ENCODE measurements around the gene TUBB2B.
A peak's percentile ranks its signal among the peaks of the same experiment; 100 is the strongest.

The TUBB2B gene

DNA sequence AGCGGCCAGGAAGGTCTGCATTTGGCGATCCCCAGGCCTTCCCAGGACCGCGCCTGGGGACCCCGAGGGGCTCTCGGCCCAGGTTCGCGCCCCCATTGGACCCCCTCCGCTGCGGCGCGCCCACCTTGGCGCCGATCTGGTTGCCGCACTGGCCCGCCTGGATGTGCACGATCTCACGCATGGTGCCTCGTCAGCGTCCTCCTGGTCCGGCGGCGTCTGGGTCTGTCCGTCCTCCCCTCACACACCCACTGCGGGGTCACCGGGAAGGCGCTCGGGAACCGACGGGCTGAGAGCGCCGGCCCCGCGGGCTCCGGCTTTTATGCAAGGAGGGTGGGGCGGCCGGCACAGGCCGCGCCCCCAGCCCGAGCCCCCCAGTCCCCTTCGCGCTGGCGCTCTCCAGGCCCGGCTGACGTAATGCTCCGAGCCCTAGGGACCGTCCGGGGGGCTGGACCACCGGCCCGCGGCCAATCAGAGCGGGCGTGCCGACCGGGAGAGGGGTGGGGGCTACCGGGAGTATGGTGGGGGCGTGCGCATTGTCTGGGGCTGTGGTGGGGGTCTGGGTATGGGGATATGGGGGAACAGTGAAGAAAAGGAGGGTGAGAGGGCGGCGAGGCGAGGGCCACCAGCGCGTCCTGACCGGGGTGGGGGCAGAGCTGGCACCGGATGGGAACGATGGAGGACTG lies at the start of gene TUBB2B:
Gene TUBB2B (minus strand): TSS at position 291 of the 683 bp plus-strand sequence. CDS start 110 bp downstream, at position 181.
- DNase-seq: no peak

DNA sequence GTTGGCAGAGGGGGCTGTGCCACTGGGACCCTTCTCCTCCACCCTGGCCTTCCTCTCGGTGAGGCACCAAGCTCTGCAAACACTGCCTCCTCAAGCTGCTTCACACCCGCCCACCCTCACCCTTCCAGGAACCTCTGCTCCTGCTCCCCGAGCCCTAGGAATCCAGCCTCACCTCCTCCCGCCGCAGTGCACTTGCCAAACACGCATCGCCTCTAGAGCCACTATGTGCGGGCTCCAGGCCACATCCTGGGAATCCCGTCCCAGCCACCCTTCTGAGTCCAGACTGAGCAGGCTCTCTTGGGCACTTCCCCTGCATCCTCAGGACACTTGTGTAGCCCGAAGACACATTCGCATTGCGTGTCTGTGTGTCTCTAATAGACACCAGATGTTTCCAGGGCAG lies 49.8 kb upstream of the TUBB2B start:
- no peak for DNase-seq

DNA sequence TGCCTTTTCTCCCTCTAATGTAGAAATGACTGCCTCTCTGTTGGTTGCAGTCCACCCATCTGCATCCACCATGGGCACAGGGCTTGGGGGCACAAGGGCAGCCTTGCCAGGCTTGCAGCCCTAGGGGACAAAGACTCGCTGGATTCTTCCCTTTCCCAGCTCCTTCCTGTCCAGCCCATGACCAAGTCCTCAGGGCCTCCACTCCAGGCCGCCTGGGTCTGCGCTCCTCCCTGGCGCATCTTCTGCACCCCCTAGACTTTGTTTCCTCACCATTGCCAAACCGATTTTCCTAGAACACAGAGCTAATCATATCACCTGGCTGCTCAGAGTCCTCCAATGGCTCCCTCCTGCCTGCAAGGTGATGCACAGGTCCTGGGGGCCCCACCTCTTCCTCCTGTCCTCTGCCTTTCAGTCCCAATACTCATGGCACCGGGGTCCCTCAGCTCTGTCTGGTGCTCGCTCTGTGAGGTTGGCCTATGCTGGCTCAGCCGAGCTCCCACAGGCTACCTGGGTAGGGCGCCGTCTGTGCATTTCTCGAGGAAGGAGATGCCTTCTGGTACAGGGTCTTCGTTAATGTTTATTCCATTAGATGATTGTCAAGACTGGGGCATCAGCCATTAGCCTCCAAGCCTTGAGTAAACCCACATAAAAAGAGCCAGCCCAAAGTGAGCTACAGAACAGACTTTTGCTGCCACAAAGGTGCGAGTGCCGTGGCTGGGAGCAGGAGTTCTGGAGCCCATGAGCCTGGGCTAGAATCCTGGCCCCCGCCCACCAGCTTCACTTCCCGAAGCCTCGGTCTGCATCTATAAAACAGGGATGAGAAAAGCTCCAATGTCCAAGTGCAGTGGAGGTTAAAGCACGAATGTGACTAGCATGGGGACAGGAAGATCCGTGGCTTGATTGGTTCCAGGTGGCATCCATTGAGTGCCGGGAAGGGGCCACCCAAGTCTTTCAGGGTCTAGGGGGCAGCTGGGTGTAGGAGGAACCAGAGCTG lies 49.0 kb upstream of the TUBB2B start:
- no peak for DNase-seq

DNA sequence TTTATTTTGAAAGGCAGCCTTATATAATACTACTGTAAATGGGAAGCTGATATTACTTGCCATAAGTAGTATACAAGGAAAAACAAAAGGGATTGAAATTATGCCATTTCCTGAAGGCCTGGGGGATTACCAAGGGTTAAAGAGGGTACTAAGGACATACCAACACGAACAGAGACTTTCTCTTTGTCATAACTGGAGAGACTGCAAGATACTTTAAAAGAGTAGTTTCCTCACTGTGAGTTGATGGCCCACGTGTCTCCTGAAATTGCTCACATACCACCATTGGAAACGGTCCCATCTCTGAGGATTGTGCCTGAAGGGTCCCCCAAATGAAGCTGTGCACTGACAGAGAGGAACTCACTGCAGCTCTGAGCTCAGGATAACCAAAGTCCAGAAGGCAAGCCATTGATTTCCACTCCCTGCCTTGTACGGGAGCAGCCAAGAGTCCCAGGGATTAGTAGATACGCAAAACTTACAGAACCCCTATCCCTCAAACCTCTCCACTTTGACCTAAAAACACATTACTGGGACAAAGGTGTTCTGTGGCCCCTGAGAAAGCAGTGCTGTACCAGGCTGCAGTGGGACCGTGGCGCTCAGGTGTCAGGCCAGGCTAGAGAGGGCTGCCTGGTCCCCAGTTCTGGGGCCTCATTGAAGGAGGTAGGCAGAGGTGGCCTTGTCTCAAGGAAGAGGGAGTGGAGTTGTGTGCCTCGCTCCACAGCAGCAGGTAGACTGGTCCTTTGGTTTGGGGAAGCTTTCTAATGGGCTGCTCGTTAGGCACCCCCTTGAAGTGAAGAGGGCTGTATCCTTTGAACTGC lies 46.5 kb upstream of the TUBB2B start:
- no peak for DNase-seq

DNA sequence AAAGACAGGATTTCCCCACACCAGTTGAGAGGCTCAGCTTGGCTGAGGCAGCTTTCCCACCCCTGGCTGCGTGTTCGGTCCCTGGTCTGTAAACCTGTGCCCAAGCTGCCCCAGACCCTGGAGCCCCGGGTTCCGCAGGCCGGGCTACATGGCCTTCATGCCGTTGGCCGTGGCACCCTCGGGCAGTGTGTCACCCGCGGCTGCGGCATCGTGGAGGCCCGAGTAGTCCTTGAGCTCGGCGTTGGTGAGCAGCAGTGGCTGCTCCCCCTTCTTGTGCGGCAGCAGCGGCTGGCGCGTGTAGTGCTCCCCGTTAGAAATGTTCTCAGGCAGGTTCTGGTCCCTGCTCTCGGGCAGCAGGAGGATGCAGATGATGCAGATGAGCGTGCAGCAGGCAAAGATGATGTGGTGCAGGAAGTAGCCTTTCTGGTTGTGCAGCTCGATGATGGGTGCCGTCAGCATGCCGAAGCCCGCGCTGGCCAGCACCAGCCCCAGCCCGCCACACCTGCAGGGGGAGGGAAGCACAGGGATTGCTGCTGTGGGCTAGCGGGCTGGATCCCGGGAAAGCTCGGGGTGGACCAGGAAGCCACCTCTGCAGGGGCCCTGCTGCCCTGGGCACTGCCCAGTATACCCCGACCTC lies 45.6 kb upstream of the TUBB2B start:
- no peak for DNase-seq

DNA sequence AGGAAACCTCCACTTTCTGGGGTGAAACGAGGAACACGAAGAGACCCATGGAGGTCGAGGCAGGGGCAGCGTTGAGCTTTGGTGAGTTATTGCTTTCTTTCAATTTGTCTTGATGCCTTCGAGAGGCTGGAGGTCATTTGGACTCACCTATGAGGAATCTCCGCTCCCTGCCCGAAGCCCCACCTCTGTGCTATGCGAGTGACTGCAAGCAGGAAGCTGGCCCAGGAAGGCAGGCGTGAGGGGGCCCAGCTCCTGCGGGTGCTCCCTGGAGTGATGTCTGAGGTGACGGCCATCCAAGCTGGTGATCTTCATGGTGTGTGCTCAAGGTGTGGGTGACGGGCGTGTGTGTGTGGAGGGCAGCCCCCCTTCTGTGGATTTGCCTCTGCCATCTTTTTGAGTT lies 44.3 kb upstream of the TUBB2B start:
- DNase-seq: no peak

DNA sequence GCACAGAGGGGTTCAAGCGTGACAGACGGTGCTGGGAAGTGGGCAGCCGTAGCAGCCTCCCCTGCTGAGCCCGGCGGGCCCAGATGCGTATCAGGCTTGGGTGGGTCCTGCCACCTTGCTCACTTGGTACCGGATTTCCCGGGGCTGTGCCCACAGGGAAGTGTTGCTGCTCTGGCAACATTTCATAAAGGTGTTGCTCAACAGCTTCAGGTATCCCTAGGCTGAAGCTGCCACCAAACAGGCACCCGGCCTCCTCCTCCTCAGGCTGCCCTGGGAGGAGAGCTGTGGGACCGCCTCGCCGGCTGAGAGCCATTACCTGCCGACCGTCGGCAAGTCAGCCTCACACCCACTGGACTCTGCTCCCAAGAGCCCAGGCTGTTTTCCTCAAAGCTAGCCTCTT lies 42.8 kb upstream of the TUBB2B start:
- no peak for DNase-seq

DNA sequence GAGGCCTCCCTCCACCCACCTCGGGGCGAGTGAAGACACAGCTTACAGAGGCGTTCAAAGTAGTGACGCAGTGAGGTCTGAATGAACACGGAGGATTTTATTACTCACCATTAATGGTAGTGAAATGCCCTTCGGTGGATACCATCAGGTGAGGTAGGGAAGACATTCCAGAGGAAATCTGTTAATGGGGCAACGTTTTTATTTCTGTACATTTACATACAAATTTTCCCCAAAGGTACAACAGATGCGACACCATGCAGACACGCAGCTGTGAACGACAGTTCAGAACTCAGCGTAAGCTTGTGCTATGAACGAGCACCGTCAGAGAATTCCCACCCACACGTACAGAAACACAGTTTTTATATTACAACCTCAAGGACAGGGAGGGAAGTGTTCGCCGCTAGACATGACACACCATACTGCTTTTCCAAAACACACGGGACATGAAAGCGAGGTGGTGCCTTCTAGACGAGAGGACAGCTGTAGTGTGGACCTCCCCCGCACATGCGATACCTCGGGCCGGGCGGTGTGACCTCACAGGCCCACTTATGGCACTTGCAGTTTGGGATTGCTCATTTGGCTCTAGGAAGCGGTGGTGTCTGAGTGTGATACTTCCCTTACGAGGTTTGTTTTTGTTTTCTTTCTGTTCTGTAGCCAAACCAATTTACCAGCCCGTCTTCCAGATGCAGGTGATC lies 42.0 kb upstream of the TUBB2B start:
- no peak for DNase-seq

DNA sequence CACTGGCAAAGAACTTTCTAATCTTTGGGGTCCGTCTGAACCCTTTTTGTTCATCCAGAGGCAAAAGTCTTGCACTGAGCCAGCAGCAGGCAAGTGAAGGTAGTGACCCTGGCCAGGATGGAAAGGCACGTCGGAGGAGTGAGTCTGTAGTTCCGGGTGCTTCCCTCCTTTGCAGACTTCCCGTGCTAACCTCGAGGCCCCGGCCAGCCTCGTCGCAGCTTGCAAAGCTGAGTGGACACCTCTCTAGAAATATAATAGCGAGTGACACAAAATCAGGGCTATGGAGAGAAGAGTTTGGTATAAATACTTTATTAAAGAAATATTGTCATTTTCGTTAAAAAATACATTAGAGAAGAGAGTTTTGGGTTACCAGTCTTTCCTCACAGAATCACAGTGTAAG lies 41.2 kb upstream of the TUBB2B start:
- no peak for DNase-seq

DNA sequence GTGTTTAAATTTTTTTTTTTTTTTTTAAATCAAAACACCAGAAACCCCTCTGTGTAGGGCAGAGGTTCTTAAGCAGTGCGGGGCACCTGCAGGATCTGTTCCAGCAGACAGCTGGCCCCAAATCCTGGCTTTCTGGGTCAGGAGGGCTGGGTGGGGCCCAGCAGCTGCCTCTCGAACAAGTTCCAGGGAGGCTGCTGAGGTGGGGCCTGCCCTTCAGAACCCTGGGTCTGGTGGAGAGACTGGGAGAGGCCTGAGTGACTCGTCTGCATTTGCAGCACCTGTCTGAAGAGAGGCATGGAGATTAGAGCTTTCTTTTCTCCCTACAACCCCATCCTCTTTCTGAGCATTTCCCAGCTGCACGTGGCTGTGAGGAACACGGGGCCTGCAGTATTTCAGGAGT lies 39.7 kb upstream of the TUBB2B start:
- no peak for DNase-seq

DNA sequence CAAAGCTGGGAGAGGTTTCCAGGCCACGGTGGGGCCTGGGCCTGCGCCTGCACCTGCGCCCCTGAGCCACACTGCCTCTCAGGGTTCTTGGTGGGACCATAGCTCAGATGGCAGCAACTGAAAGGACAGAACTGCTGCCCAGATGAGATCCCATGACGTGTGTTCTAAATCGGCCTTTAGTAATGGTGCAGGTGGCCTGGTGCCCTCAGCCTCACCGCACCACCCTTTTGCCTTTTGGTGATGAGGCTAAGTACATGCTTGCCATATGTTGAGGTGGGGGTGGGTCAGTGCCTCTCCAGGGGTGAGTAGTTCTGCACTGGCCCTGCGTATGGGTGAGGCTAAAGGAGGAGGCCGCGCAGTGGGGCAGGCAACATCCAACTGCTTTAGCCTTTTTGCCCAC lies 38.7 kb upstream of the TUBB2B start:
- no peak for DNase-seq

DNA sequence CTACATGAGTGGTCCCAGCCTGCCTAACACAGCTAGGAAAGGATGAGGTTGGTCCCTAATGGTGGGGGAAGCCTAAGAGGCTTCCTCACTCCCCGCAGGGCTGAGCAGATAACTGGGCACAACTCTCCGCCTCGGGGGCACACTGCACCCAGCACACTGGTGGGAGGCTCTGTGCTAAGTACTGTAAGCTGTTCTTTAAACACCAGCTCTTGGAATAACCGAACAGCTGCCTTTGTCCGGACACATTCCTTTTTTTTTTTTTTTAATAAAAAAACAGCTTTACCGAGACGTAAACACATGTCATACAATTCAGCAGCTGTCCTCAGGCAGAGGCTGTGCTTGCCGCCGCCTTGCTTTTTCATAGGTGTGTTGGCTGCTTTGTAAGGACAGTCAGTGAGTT lies 38.2 kb upstream of the TUBB2B start:
- no peak for DNase-seq

DNA sequence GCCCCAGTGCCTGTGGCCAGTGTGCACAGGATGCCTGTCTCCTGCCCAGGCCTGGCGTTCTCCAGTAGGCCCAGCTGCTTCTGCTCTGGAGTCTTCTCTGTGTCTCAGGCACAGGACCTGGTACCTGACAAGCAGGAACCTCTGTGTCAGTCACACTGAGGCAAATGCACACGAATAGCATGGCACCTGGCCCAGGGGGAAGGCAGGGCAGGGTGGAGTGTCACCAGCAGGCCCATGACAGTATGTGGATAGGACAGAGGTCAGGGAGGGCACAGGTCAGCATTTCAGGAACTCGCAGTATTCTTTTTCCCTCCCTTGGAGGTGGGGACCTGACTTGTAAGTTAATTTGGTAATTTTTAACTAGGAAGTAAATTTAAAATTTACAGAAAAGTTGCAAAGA lies 36.9 kb upstream of the TUBB2B start:
- no peak for DNase-seq

DNA sequence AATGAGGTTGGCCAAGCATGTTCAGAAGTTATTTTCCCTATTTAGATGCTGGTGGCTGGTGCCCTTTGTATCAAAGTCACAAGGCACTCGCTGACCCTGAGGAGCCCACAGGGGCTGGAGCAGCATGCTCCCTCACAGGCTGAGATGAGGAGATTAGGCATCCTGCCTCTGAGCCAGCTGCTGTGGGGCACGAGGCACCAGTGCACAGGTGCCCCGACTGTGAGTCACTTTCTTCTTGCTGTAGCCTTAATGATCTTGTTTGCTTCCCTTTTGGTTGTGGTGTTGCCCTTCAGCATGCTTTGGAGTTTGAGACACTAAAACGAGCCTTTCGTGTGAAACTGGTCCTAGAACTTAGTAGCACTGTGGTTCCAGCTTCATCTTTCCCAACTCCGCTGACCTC lies 35.6 kb upstream of the TUBB2B start:
- DNase-seq: no peak

DNA sequence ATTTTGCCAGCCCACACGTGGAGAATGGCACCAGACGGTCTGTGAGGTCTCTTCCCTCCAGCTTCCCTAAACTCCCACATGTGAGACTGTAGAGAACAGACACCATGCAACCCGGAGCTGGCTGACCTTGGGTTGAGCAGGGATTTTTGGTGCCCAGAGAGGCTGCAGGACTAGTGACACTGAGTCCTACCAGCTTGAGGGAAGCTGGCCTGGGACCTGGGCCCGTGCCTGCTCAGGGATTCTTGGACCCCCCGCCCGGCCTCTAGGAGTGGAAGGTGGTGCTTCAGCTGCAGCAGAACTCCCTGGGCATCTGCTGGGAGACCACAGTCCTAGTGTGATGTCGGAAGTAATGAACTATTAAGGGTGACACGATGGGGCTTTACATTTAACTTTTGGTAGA lies 34.5 kb upstream of the TUBB2B start:
- no peak for DNase-seq

DNA sequence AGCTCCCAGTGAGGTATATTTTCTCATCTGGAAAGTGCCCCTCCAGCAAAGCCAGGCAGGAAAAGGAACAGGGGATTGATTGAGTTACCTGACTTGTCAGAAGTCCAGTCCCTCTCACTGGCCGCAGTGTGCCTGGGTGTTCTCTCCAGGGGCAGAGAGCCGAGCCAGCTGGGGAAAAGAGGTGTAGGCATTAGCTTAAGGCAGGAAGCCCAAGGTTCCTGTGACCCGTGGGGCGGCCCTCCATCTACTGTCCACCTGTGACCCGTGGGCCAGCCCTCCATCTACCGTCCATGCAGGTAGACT lies 34.0 kb upstream of the TUBB2B start:
- no peak for DNase-seq

DNA sequence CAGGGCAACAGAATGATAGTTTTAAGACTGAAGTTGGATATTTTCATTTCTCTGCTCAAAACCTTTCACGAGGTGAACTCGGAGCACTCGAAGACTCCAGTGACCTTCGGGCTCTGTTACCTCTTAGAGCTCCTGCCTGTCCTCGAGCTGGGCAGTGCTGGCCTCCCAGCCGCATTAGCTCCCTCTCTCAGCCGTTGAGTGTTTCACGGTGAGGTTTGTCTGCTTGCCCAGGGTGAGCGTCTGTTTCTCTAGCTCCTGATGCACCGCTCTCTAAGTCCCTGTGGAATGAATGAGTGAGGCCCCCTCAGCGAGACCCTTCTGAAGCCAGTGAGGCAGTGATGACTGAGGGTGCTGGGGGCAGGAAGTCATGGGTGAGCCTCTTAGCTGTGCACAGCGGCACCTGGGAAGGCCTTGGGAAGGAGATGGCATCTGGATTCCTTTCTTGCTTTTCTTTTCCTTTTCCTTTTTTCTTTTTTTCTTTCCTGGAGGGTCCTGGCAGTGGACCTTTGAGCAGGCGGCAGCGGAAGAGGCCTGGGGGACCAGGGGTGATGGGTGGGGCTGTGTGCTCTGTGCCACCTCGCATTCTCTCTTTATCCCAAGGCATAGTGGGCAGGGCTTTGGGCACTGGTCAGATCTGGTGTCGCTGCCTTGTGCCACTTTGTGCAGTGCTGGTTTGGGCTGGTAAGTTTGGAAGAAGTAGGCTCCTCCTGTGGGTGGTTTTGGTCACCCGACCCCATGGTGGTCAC lies 33.5 kb upstream of the TUBB2B start:
- no peak for DNase-seq

DNA sequence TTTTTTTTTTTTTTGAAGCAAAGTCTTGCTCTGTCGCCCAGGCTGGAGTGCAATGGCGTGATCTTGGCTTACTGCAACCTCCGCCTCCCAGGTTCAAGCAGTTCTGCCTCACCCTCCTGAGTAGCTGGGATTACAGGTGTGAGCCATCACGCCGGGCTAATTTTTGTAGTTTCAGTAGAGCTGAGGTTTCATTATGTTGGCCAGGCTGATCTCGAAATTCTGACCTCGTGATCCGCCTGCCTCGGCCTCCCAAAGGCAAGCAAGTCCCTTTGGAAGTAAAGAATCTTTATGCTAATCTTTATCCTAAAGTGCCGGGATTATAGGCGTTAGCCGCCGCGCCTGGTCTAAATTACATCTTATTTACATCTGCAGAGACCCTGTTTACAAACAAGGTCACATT lies 32.8 kb upstream of the TUBB2B start:
- no peak for DNase-seq

DNA sequence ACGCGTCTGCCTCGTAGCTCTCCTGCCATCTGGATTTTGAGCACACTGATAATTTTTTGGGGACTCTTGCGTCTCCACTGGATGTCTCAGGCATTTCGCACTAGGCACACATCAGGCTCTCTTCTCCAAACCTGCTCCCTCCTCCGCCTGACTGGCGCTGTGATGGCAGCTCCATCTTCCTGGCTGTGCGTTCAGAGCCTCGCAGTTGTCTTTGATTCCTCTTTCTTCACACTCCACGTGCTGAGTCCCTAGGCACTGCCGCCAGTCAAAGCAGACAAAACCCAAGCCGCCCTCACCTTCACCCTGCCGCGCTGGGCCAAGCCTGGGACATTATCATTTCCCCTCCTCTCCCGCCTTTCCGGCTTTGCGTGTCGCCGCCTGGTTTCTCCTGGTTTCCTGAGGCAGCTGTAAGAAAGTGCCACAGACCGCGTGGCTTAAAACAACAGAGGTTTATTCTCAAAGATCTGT lies 32.1 kb upstream of the TUBB2B start:
- DNase-seq: peak; percentile 28

DNA sequence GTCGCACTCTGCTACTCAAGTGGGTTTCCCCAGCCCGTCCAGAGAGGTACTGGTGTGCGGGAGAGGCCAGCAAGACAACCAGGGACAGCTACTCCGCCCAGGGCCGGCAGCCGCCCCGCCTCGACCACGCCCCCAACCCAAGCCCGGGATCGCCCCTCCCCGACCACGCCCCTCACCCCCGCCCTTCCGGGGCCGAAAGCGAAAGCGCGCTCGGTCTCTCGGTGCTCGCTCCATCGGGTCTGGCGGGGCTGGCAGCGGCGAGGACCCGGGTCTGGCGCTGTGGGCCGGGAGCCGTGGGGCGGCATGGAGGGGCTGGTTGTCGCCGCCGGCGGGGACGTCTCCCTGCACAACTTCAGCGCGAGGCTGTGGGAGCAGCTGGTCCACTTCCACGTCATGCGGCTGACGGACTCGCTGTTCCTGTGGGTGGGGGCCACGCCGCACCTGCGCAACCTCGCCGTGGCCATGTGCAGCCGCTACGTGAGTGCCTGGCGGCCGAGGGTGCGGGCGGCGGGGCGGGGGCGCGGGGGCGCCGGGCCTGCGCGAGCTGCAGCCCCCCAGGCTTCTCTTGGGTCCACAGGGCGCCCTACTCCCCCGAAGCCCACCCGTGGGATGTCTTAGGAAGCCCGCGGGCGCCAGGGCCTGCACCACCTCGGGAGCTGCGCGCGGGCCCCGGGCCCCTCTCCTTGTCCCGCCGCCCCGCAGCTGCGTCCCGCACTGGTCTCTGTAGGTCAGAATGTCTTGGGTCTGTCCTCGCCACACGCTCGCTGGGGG lies 31.5 kb upstream of the TUBB2B start, which contains the start of gene PSMG4:
Gene PSMG4 (plus strand): TSS at position 228 of the 771 bp plus-strand sequence. CDS start 76 bp downstream, at position 304.
- DNase-seq: peak; percentile 93

DNA sequence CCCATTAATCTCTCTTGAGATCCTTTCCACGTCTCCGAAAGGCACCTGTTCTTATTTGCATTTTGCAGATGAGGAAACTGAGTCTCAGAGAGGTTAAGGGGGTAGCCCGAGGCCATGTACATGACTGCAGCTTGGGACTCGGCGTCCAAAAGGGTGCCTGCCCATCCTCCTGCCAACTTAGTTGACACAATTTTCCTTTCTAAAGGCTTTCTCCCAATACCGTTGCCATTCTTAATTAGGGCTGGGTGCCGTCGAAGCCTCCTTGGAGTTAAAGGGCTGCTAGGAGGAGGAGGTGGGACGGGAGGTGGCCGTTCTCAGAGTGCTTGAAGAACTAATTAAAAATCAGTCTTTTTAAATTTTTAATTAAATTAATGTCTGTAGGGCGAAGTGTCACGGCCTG lies 30.7 kb upstream of the TUBB2B start:
- no peak for DNase-seq

Data from CD4-positive, alpha-beta T cell treated with Interleukin-10 for 1 hour (primary cell).